HG03066 (cell line): ENCODE measurements around the gene CARD14.

Experiments
- ATAC-seq: cut with Tn5 transposase; IDR thresholded peaks from one replicate; pipeline ENCODE4 v1.9.1; 2021; ENCODE audit warnings: low read depth; ENCODE audit not compliant: unreplicated experiment

The CARD14 gene

GRCh38 chr17:80208050-80208449, 38.2 kb downstream of the CARD14 start:
- no peak for ATAC-seq

- no peak for ATAC-seq
Measured at GRCh38 chr17:80209765-80210164, 39.9 kb downstream of the CARD14 start.

GRCh38 chr17:80210348-80211108, 40.7 kb downstream of the CARD14 start:
- ATAC-seq: no peak

GRCh38 chr17:80212109-80212508, 42.3 kb downstream of the CARD14 start:
- no peak for ATAC-seq

- ATAC-seq: no peak
Measured at GRCh38 chr17:80212511-80212910, 42.7 kb downstream of the CARD14 start.

GRCh38 chr17:80212962-80213642, 43.3 kb downstream of the CARD14 start:
- ATAC-seq: no peak

DNA sequence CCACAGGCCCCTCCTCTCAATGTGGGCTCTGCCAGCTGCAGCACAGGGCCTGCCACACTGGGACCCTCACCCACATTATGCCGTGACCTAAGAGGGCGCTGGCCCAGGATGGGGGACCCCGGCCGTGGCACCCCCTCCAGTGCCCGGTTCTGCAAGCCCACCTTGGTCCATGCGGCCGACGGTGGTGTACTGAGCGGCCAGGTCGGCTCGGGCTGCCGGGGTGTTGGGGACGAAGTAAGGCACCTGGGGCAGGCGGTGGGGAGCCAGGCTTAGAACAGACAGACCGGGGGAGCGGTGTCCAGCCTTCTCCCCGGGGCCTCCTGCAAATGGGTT, 43.8 kb downstream of the CARD14 start:
- ATAC-seq: no peak

GRCh38 chr17:80214012-80214877, 44.4 kb downstream of the CARD14 start:
- no peak for ATAC-seq

DNA sequence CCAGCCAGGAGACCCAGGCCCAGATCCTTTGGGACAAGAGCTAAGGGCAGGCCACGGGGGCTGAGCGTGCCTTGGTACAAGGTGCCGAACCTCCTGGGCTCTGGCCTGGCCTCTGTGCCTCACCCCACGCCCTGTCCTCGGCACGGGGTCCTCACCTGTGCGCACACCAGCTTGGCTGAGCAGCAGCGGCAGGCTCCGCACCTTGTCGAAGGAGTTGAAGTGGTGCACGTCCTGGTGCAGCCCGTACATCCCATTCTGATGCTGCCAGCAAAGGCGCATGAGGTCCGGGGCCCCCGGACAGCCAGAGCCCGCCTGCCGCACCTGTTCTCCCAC, 45.0 kb downstream of the CARD14 start:
- ATAC-seq: no peak

- no peak for ATAC-seq
Measured at GRCh38 chr17:80216473-80217456, 46.9 kb downstream of the CARD14 start.

DNA sequence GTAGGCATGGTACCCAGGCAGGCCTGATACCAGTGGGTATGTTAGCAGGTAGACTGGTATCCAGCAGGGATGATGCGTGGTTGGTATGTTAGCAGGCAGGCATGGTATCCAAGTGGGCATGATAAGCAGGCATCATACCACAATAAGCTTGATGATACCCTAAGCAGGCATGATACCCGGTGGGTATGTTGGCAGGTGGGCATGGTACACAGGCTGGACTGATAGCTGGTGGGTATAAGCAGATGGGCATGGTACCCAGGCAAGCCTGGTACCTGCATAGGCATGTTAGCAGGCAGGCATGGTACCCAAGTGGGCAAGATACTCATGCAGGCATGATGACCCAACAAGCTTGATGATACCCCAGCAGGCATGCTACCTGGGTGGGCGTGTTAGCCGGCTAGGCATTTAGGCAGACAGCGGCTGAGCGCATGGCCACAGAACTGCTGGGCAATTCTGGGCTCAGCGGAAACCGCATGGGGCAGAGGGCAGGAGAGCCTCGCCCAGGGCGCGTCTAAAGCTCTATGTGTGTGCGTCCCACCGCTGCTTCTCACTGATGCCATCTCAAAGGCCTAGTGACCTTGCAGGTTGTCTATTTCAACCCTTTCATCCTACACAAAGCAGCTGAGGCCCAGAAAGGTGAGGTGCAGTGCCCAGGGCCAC, 48.0 kb downstream of the CARD14 start:
- ATAC-seq: no peak

GRCh38 chr17:80218391-80218790, 48.6 kb downstream of the CARD14 start:
- no peak for ATAC-seq

DNA sequence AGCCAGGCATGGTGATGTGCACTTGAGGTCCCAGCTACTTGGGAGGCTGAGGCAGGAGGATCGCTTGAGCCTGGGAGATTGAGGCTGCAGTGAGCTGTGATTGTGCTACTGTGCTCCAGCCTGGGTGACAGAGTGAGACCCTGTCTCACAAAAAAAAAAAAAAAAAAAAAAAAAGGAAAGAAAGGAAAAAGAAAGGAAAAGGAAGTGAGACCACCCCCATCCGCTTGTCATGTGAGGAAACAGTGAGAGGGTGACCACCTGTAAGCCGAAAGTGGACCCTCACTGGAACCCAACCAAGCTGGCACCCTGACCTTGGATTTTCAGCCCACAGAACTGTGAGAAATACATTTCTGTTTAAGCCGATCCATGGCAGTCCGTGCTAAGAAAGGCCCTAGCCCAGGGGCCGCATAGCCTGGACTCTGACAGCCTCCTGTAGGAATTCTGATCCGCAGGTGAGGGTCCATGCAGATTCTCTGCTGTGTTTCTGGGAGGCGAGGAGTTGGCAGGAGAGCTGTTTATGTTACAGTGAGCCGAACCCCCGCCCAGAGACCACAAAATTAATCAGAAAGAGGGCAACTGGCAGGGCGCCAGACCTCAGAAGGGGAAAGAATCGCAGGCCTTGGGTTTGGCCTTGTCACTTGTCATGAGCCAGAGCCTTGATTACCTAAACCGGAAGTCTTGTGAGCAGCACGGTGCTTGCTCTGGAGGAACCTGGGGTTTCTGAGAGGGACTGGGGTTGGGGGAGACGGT, 49.4 kb downstream of the CARD14 start:
- ATAC-seq: peak; percentile 62

GRCh38 chr17:80219763-80220053, 49.9 kb downstream of the CARD14 start:
- peak; percentile 17 for ATAC-seq

GRCh38 chr17:80220054-80220735, 50.4 kb downstream of the CARD14 start, which contains the start of the genes SGSH and SLC26A11:
Gene SGSH (minus strand): TSS chr17:80220333. CDS start chr17:80220313, 20 bp downstream.
Gene SLC26A11 (plus strand): TSS chr17:80220427. CDS start chr17:80221561, 1,134 bp downstream.
- ATAC-seq: peak; percentile 33

GRCh38 chr17:80220736-80221215, 50.9 kb downstream of the CARD14 start:
- ATAC-seq: no peak

- no peak for ATAC-seq
Measured at GRCh38 chr17:80221351-80222105, 51.7 kb downstream of the CARD14 start.
